Activated CD8-positive, alpha-beta memory T cell treated with anti-CD3 and anti-CD28 coated beads, Interleukin-2, amount 50 U/mL, for 1 hour (primary cell): Measurements from ENCODE around the gene NAT8L.

Experiments
- DNase-seq: peaks from one replicate; pipeline ENCODE4 v3.0.0-alpha.2; 2020; ENCODE audit errors: extremely low read depth

Gene NAT8L

GRCh38 chr4:2094545-2094944 is 35.4 kb downstream of the NAT8L start:
- DNase-seq, result no peak

- no peak for DNase-seq
These were observed 36.3 kb downstream of the NAT8L start for GRCh38 chr4:2095236-2096072.

GRCh38 chr4:2096073-2096609 is 37.0 kb downstream of the NAT8L start:
- no peak for DNase-seq

- no peak for DNase-seq
These were observed 42.4 kb downstream of the NAT8L start for GRCh38 chr4:2101346-2102044.

- no peak for DNase-seq
These were observed 43.1 kb downstream of the NAT8L start for GRCh38 chr4:2102045-2102883.

- DNase-seq, result no peak
These were observed 44.2 kb downstream of the NAT8L start for GRCh38 chr4:2103127-2103842.

- no peak for DNase-seq
These were observed 44.9 kb downstream of the NAT8L start for GRCh38 chr4:2103843-2104547.

- DNase-seq, result no peak
These were observed 45.6 kb downstream of the NAT8L start for GRCh38 chr4:2104556-2105345.

GRCh38 chr4:2105559-2105958 is 46.4 kb downstream of the NAT8L start:
- no peak for DNase-seq

- DNase-seq, result no peak
These were observed 57.7 kb downstream of the NAT8L start for GRCh38 chr4:2116687-2117400.
